OCI-LY3 (cell line): Measurements from ENCODE around the gene GVQW3.

Source experiments
- EZH2phosphoT487 ChIP-seq: fragments of 200-600 bp; shearing (Covaris generic); IDR thresholded peaks from 2 replicates; pipeline ENCODE4 v1.6.1; 2018; ENCODE audit warnings: antibody characterized with exemption, mixed run types, low read depth
- TF ChIP-seq, protein P1 (sequence below): fragments of 200-600, 300-600 bp; sonication (generic); IDR thresholded peaks from 2 replicates; pipeline ENCODE4 v1.5.1; 2014; ENCODE audit warnings: antibody characterized with exemption, low read length, low read depth

- TF ChIP-seq, protein P1, sequence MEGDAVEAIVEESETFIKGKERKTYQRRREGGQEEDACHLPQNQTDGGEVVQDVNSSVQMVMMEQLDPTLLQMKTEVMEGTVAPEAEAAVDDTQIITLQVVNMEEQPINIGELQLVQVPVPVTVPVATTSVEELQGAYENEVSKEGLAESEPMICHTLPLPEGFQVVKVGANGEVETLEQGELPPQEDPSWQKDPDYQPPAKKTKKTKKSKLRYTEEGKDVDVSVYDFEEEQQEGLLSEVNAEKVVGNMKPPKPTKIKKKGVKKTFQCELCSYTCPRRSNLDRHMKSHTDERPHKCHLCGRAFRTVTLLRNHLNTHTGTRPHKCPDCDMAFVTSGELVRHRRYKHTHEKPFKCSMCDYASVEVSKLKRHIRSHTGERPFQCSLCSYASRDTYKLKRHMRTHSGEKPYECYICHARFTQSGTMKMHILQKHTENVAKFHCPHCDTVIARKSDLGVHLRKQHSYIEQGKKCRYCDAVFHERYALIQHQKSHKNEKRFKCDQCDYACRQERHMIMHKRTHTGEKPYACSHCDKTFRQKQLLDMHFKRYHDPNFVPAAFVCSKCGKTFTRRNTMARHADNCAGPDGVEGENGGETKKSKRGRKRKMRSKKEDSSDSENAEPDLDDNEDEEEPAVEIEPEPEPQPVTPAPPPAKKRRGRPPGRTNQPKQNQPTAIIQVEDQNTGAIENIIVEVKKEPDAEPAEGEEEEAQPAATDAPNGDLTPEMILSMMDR = no peak
- no peak for TF ChIP-seq EZH2phosphoT487
These were observed 18.4 kb upstream of the GVQW3 start for GRCh38 chr11:76362716-76363115.
